Muscle layer of duodenum (tissue), 2 donors: ENCODE data around the gene PBLD.

ENCODE experiments used
- H3K27ac ChIP-seq: one replicate; pipeline ENCODE4 v1.7.0; 2013; ENCODE audit warnings: mild to moderate bottlenecking, low read length
- H3K27me3 ChIP-seq: one replicate; pipeline ENCODE4 v1.7.0; 2013; ENCODE audit warnings: low read depth, mild to moderate bottlenecking, control low read depth, low read length
- H3K36me3 ChIP-seq, 2 donors: one replicate each; pipeline ENCODE4 v1.7.0; 2013; ENCODE audit warnings: low read length in 2 of 2, control low read depth in 1 of 2, mild to moderate bottlenecking in 1 of 2; ENCODE audit not compliant: insufficient read depth in 2 of 2, control insufficient read depth in 1 of 2
- H3K4me1 ChIP-seq, 2 donors: one replicate each; pipeline ENCODE4 v1.7.0; 2013; ENCODE audit warnings: low read length in 2 of 2, mild to moderate bottlenecking in 2 of 2, control low read depth in 1 of 2, moderate library complexity in 1 of 2; ENCODE audit not compliant: insufficient read depth in 2 of 2, control insufficient read depth in 1 of 2
- H3K4me3 ChIP-seq, 2 donors: one replicate each; pipeline ENCODE4 v1.7.0; 2013; ENCODE audit warnings: low read length in 2 of 2, low read depth in 1 of 2, mild to moderate bottlenecking in 1 of 2
- H3K9me3 ChIP-seq, 2 donors: one replicate each; pipeline ENCODE4 v1.7.0; 2013; ENCODE audit warnings: low read length in 2 of 2, control low read depth in 1 of 2, mild to moderate bottlenecking in 1 of 2; ENCODE audit not compliant: control insufficient read depth in 1 of 2
- donor health status: healthy.

Gene PBLD

DNA sequence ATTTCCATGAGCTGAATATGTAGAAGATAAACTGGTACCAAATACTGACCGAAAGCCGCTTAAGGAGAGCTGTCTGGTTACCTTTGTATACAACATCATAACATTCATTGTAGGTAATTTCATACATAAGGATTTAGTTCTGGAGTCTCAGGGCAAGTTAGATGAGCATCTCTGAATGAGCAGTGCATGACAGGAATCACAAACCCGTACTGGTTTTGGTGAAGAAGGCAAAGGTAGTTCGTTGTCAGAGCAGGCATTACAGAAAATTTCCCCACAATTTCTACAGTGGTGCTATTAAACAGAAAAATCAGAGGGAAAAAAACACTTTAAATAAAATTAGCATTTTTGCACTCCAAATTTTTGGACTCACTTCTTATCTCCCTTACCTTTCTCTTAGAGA, 12.9 kb upstream of the PBLD start:
- H3K9me3 ChIP-seq: no peaks in the 10 kb centered on the region
- H3K4me1 ChIP-seq: no peaks in the 10 kb centered on the region
- H3K27me3 ChIP-seq: no peaks in the 10 kb centered on the region
- no peak overlapping the region for H3K4me3 ChIP-seq
- H3K27ac ChIP-seq: no peak overlapping the region
- peaks cover 45 to 56% of the 10 kb centered on the region in 2 donors for H3K36me3 ChIP-seq

DNA sequence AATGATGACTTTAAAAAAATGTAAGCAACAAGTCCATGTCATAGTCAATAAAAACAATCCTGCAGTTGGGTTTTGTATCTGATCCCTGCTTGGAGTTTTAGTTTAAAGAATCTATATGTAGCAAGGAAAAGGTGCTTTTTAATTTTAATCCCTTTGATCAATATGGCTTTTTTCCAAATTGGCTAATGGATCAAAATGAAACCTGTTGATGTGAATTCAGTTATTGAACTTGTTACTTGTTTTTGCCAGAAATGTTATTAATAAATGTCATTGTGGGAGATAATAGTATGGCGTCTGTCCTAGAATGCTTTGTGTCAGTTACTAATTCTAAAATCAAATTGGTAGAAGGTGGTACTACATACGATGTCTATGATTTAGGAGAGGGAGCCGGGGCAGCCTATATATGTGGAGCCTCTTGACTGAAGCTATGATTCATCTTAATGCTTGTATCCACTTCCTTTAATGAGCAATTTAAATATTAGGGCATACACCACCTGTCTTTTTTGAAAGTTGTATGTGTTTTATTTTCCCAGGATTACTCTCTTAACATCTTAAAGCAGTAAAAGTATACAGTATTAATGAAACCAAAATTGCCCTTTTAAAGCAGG, 10.3 kb upstream of the PBLD start:
- Histone ChIP-seq H3K27me3 (no peaks in the 10 kb centered on the region), H3K9me3 (no peaks in the 10 kb centered on the region), H3K4me1 (peaks cover 0 to 5% of the 10 kb centered on the region in 2 donors), H3K36me3 (peaks cover 68 to 79% of the 10 kb centered on the region in 2 donors), H3K4me3 (no peak overlapping the region), H3K27ac (no peak overlapping the region)

DNA sequence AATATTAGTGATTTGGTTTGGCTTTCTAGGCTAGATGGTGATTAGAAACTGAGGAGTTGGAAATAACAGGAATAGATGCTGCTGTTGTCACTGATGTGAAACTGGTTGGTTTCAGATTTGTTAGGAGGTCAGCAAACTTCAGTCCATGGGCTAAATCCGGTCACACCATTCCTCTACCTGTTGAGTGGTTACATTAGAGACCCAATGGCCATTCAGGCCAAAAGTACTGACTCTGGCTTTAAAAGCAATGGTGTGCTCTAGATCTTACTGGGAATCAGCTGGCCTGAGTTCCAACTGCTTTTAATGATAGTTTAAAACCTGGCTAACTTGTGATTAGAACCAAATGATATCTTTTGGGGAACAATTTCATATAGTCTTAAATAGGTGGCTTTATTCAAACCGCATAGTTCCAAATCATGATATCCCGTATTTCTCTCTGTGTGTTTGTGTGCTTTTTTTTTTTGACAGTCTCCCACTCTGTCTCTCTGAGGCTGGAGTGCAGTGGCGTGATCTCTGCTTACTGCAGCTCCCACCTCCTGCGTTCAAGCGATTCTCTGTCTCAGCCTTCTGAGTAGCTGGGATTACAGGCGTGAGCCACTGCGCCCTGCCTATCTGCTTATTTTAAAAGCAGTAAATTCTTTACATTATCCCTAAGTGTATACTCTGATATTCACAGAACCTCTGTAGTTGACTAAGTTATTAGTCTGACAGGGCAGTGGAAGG, 7.8 kb upstream of the PBLD start:
- Histone ChIP-seq H3K36me3 (peaks cover 68% of the 10 kb centered on the region in 2 donors), H3K9me3 (no peaks in the 10 kb centered on the region), H3K4me3 (no peak overlapping the region), H3K4me1 (peaks cover 16 to 28% of the 10 kb centered on the region in 2 donors), H3K27ac (no peak overlapping the region), H3K27me3 (no peaks in the 10 kb centered on the region)

DNA sequence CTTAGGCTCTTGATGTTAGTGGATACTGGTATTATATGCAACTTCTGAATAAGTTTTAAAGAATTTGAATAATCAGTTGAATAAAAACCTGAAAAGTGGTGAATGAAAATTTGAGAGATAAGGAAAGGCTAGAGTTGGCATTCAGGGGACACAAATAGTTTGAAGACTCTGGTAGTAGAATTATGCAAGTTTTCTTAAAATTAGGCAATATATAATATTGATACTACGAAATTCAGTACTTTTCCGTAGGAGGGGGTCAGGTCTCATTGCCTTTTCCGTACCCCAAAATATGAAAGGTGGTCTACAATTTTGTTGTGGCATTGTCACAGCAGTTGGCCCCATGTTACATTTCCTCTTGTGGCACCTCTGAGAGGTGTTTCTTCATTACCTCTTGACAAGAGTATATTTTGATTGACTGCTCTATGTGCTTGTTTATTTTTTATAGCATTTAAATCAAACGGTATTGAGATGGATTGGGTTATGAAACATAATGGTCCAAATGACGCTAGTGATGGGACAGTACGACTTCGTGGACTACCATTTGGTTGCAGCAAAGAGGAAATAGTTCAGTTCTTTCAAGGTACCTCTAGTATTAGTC, 4.1 kb upstream of the PBLD start:
- no peaks in the 10 kb centered on the region for H3K27me3 ChIP-seq
- H3K9me3 ChIP-seq: no peaks in the 10 kb centered on the region
- no peak overlapping the region for H3K27ac ChIP-seq
- H3K36me3 ChIP-seq: peaks cover 36 to 57% of the 10 kb centered on the region in 2 donors
- H3K4me1 ChIP-seq: peaks cover 18 to 42% of the 10 kb centered on the region in 2 donors
- peak overlapping the region; percentile 0 to 89 for H3K4me3 ChIP-seq

DNA sequence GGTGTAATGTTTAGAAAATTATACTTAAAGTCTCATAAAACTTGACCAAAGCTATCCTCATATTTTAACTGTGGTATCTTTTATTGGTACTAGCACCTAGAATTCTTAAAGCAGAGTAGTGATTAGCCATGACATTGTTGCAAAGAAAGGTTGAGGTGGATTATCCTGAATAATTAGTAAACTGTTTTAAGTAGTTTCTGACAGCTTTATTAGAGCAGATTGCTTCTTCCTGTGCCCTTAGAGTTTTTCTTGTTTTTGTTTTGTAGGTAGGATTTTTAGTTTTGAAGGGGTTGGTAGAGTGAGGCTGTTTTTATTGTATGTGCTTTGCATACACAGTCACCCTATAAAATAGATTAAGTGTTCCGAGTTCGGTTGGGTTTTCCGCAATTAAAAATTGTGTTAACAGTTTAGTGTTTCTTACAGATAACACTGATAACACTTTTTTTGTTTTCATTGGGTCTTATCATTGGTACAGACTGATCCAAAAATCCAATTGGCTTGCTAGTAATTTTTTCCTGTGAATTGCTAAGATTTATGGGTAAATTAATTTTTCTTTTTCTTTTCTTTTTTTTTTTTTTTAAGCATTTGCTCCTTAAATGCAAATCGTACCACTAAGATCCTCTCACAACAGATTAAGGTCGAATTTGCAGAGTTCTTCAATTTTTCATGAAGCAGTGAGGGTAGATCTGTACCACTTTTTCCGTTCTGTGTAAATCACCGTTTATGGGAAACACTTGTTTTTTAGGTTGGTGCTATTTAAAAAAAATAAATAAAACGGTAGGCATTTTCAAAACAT, 2.1 kb upstream of the PBLD start:
- peaks cover 16 to 45% of the 10 kb centered on the region in 2 donors for H3K36me3 ChIP-seq
- H3K9me3 ChIP-seq: no peaks in the 10 kb centered on the region
- peaks cover 19 to 47% of the 10 kb centered on the region in 2 donors for H3K4me1 ChIP-seq
- H3K27ac ChIP-seq: no peak overlapping the region
- H3K27me3 ChIP-seq: no peaks in the 10 kb centered on the region
- H3K4me3 ChIP-seq: peak overlapping the region; percentile 89

DNA sequence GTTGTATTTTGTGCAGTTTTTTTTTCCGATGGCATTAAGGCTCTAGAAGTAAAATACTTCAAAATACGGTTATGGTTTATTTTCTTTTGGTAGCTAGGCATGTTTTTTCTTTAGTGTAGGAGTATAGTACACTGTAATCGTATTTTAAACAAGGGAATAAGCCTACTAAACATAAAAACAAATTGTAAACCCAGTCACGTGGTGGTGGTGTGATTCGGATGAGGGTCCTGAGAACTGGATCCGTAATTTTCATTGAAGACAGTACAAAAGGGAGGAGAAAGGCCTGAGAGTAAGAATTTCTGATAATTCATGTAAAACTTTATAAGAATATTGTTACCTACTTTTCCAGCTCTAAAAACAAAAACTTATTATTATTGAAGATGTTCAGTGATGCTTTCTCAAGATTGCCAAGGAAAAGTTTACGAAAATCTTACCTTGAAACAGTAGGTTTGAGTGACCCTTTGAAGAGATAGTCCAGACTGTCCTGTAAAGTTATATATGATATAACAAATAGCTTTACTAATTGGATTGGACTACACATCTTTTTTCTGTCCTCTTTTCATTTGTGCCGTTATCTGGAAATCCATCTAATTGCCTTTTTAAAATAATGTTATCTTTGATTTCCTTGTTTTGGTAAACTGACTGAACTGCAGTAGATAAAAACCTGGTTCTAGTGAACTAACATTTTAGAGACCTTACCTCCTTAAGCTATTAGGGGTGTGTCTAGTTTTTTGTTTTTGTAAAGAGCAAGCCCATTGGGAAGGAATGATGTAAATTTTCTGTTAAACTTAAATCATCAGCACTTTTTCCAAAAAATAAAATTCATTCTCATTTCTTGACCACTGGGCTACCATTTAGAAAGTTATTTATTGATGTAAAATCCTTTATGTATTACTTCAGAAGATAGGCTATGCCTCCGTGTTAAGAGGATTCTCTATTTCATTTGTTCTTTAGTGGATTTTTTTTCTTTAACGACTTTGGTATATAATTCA, 1.0 kb upstream of the PBLD start:
- H3K4me3 ChIP-seq: peak overlapping the region; percentile 89
- H3K4me1 ChIP-seq: peaks cover 27 to 52% of the 10 kb centered on the region in 2 donors
- H3K36me3 ChIP-seq: peaks cover 5 to 34% of the 10 kb centered on the region in 2 donors
- no peaks in the 10 kb centered on the region for H3K9me3 ChIP-seq
- H3K27ac ChIP-seq: peak overlapping the region; percentile 98
- H3K27me3 ChIP-seq: no peaks in the 10 kb centered on the region

DNA sequence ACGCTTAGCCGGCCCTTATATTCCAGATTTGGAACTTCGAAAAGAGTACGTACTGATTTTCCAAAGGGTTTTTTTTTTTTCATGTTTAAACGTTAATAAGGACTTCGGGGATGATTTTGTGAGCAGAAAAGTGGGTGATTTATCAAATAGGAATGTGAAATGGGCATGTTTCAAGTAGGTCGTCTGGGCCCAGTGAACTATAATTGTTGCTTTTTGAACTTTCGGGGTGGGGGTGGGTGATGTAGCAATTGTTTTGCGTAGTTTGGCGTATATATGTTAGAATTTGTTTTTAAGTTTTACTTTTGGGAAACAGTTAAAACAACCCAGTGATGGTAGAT, 299 bp upstream of the PBLD start:
- Histone ChIP-seq H3K27me3 (no peaks in the 10 kb centered on the region), H3K27ac (peak overlapping the region; percentile 98), H3K9me3 (no peaks in the 10 kb centered on the region), H3K4me3 (peak overlapping the region; percentile 89), H3K36me3 (peaks cover 0 to 28% of the 10 kb centered on the region in 2 donors), H3K4me1 (peaks cover 28 to 52% of the 10 kb centered on the region in 2 donors)

DNA sequence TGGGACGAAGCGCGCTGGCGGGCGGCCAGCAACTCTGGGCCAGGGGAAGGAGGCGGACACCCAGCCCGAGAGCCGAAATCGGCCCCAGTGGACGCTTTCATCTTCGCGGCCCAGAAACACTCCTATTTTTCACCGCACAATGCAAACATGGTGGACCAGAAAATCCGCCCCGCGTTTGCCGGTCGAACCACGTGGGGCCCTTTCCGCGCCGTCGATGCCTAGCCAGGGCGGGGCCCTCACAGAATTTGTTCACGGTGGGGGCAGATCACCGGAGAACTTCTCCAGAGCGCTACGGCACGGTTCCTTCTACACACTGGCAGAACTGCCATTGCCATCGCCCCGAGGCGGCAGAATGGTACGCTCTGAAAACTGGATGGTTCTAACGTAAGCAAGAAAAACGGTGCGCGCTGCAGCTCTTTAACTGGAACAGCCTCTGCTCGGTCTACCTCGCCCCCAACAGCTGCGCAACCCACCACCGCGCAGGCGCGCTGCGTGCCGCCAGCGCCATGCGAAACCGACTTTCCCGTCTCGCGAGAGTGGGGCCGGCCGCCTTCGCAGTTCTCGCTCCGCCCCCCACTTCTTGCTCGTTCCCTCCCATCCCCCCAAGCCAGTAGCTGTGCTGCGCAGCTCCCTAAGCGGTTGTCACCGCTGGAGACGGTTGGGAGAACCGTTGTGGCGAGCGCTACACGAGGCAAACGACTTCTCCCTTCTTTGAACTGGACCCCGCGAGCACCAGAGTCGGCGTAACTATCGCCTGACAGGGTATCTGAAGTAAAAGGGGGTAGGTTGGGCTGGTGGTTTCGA, 1.1 kb downstream of the PBLD start, which contains the start of gene HNRNPH3:
Gene HNRNPH3 (plus strand): TSS at position 610 of the 804 bp plus-strand sequence. CDS start 5,158 bp downstream, outside the sequence.
- Histone ChIP-seq H3K9me3 (no peaks in the 10 kb centered on the region), H3K4me1 (peaks cover 24 to 40% of the 10 kb centered on the region in 2 donors), H3K27me3 (no peaks in the 10 kb centered on the region), H3K4me3 (peak within 1 kb of the TSS; percentile 89), H3K36me3 (peaks cover 0 to 28% of the 10 kb centered on the region in 2 donors), H3K27ac (peak within 1 kb of the TSS; percentile 98)

DNA sequence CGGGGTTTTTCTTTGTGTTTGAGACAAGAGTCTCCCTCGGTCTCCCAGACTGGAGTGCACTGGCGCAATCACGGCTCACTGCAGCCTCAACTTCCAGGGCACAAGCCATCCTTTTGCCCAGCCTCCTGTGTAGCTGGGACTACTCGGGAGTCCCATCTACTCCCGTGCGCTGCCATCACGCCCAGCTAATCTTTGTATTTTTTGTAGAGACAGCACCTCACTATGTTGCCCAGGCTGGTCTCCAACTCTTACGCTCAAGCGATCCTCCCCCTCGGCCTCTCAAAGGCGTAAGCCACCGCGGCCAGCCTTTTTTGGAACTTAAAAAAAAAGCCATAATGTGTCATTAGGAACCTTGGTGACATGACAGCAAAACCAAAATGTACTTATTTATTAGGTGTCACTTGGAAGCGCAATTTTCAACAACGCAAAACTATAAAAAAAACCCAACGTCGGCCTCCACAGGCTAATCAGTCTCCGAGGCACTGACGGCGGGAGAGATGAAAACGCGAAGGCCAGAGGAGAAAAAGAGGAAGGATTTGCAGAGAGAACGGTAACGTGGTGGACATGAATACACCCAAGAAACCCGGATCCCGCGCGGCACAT, 1.8 kb downstream of the PBLD start:
- Histone ChIP-seq H3K4me1 (peaks cover 18 to 33% of the 10 kb centered on the region in 2 donors), H3K4me3 (peak overlapping the region; percentile 89), H3K36me3 (peaks cover 0 to 28% of the 10 kb centered on the region in 2 donors), H3K9me3 (no peaks in the 10 kb centered on the region), H3K27ac (peak overlapping the region; percentile 98), H3K27me3 (no peaks in the 10 kb centered on the region)
